ENCODE data around the gene KIF23.
A peak's percentile ranks its signal among the peaks of the same experiment; 100 is the strongest.

Gene KIF23

GRCh38 chr15:69452692-69453521 is 38.8 kb downstream of the KIF23 start, which contains the start of gene RPLP1:
Gene RPLP1, plus strand, starts transcription at chr15:69452818. Its CDS starts 131 bp downstream, at chr15:69452949.
- H3K4me1 Mint-ChIP-seq (ENCODE audit: low read depth in 2 of 2), result peaks cover 32 to 35% of the 10 kb centered on the region in 2 donors
- H3K27me3 Mint-ChIP-seq, result no peaks in the 10 kb centered on the region
- DNase-seq (peak; percentile 93 to 96 (median 95)), ATAC-seq (replicated peaks) (peak; percentile 78)
- H3K4me3 Mint-ChIP-seq, result peak within 1 kb of the TSS; percentile 94 to 96
- peak within 1 kb of the TSS; percentile 96 to 99 for H3K27ac Mint-ChIP-seq
- H3K36me3 Mint-ChIP-seq (ENCODE audit: insufficient read depth), result peaks cover 57% of the 10 kb centered on the region
- no peaks in the 10 kb centered on the region for H3K9me3 Mint-ChIP-seq

GRCh38 chr15:69454953-69455352 is 40.8 kb downstream of the KIF23 start:
- Mint-ChIP-seq H3K4me1 (ENCODE audit: low read depth in 2 of 2) (peaks cover 32 to 35% of the 10 kb centered on the region in 2 donors), H3K27ac (peak overlapping the region; percentile 96 to 99), H3K36me3 (ENCODE audit: insufficient read depth) (peaks cover 60% of the 10 kb centered on the region), H3K27me3 (no peaks in the 10 kb centered on the region), H3K4me3 (peak overlapping the region; percentile 94 to 96), H3K9me3 (no peaks in the 10 kb centered on the region)
- DNase-seq (no peak), ATAC-seq (replicated peaks) (no peak)

- H3K27ac Mint-ChIP-seq, result peak overlapping the region; percentile 13 to 79
- ATAC-seq (replicated peaks), result no peak
These were observed 42.3 kb downstream of the KIF23 start for GRCh38 chr15:69456208-69457166.

GRCh38 chr15:69457304-69458280 is 43.4 kb downstream of the KIF23 start:
- Mint-ChIP-seq H3K4me3 (no peak overlapping the region), H3K9me3 (no peaks in the 10 kb centered on the region), H3K27me3 (no peaks in the 10 kb centered on the region), H3K27ac (peak overlapping the region in 1 of 2 donors; percentile 9), H3K36me3 (ENCODE audit: insufficient read depth) (peaks cover 61% of the 10 kb centered on the region), H3K4me1 (ENCODE audit: low read depth in 2 of 2) (peaks cover 30 to 32% of the 10 kb centered on the region in 2 donors)
- ATAC-seq (replicated peaks), result no peak
- DNase-seq, result no peak

More at GRCh38 chr15:69456208-69457166, 42.3 kb downstream of the KIF23 start:
- Mint-ChIP-seq H3K9me3 (no peaks in the 10 kb centered on the region), H3K27me3 (no peaks in the 10 kb centered on the region), H3K4me1 (ENCODE audit: low read depth in 2 of 2) (peaks cover 32 to 35% of the 10 kb centered on the region in 2 donors), H3K4me3 (no peak overlapping the region), H3K36me3 (ENCODE audit: insufficient read depth) (peaks cover 62% of the 10 kb centered on the region)
- no peak for DNase-seq

- Mint-ChIP-seq H3K27ac (no peak overlapping the region), H3K36me3 (ENCODE audit: insufficient read depth) (peaks cover 53% of the 10 kb centered on the region), H3K27me3 (no peaks in the 10 kb centered on the region), H3K4me3 (no peak overlapping the region), H3K9me3 (no peaks in the 10 kb centered on the region), H3K4me1 (ENCODE audit: low read depth in 2 of 2) (peaks cover 26 to 28% of the 10 kb centered on the region in 2 donors)
- ATAC-seq (replicated peaks), result no peak
- DNase-seq, result no peak
These were observed 44.9 kb downstream of the KIF23 start for GRCh38 chr15:69459066-69459465.

GRCh38 chr15:69460481-69460880 is 46.3 kb downstream of the KIF23 start:
- ATAC-seq (replicated peaks), result no peak

GRCh38 chr15:69462030-69462492 is 47.9 kb downstream of the KIF23 start:
- ATAC-seq (replicated peaks), result no peak
- Mint-ChIP-seq H3K27ac (peak overlapping the region; percentile 87 to 89), H3K9me3 (no peaks in the 10 kb centered on the region), H3K4me3 (peak overlapping the region; percentile 76 to 85), H3K27me3 (no peaks in the 10 kb centered on the region), H3K36me3 (ENCODE audit: insufficient read depth) (peaks cover 25% of the 10 kb centered on the region), H3K4me1 (ENCODE audit: low read depth in 2 of 2) (peaks cover 8 to 13% of the 10 kb centered on the region in 2 donors)
- no peak for DNase-seq

More at GRCh38 chr15:69460481-69460880, 46.3 kb downstream of the KIF23 start:
- Mint-ChIP-seq H3K36me3 (ENCODE audit: insufficient read depth) (peaks cover 40% of the 10 kb centered on the region), H3K27ac (no peak overlapping the region), H3K4me1 (ENCODE audit: low read depth in 2 of 2) (peaks cover 13 to 14% of the 10 kb centered on the region in 2 donors), H3K27me3 (no peaks in the 10 kb centered on the region), H3K4me3 (peak overlapping the region in 1 of 2 donors; percentile 59), H3K9me3 (no peaks in the 10 kb centered on the region)
- no peak for DNase-seq

- Mint-ChIP-seq H3K27me3 (no peaks in the 10 kb centered on the region), H3K4me3 (peak overlapping the region; percentile 76 to 85), H3K9me3 (no peaks in the 10 kb centered on the region), H3K4me1 (ENCODE audit: low read depth in 2 of 2) (peaks cover 8 to 13% of the 10 kb centered on the region in 2 donors), H3K36me3 (ENCODE audit: insufficient read depth) (peaks cover 19% of the 10 kb centered on the region), H3K27ac (peak overlapping the region; percentile 87 to 89)
- DNase-seq, result peak; percentile 90 to 91 (median 91)
- peak; percentile 97 for ATAC-seq (replicated peaks)
These were observed 48.5 kb downstream of the KIF23 start for GRCh38 chr15:69462493-69463181.

GRCh38 chr15:69463182-69463756 is 49.1 kb downstream of the KIF23 start:
- Mint-ChIP-seq H3K4me3 (peak overlapping the region; percentile 76 to 85), H3K27me3 (no peaks in the 10 kb centered on the region), H3K36me3 (ENCODE audit: insufficient read depth) (peaks cover 20% of the 10 kb centered on the region), H3K27ac (peak overlapping the region; percentile 87 to 89), H3K4me1 (ENCODE audit: low read depth in 2 of 2) (peaks cover 13 to 18% of the 10 kb centered on the region in 2 donors), H3K9me3 (no peaks in the 10 kb centered on the region)
- DNase-seq, result no peak
- ATAC-seq (replicated peaks), result no peak

- H3K9me3 Mint-ChIP-seq, result no peaks in the 10 kb centered on the region
- peaks cover 29% of the 10 kb centered on the region in 2 donors for H3K4me1 Mint-ChIP-seq (ENCODE audit: low read depth in 2 of 2)
- H3K27ac Mint-ChIP-seq, result no peak overlapping the region
- peaks cover 31% of the 10 kb centered on the region for H3K36me3 Mint-ChIP-seq (ENCODE audit: insufficient read depth)
- H3K4me3 Mint-ChIP-seq, result no peak overlapping the region
- H3K27me3 Mint-ChIP-seq, result no peaks in the 10 kb centered on the region
- DNase-seq (no peak), ATAC-seq (replicated peaks) (no peak)
These were observed 51.1 kb downstream of the KIF23 start for GRCh38 chr15:69465253-69465652.

GRCh38 chr15:69466733-69467132 is 52.6 kb downstream of the KIF23 start:
- Mint-ChIP-seq H3K4me1 (ENCODE audit: low read depth in 2 of 2) (peaks cover 29% of the 10 kb centered on the region in 2 donors), H3K9me3 (no peaks in the 10 kb centered on the region), H3K36me3 (ENCODE audit: insufficient read depth) (peaks cover 29% of the 10 kb centered on the region), H3K27ac (peak overlapping the region in 1 of 2 donors; percentile 38), H3K27me3 (no peaks in the 10 kb centered on the region), H3K4me3 (no peak overlapping the region)
- ATAC-seq (replicated peaks) (no peak), DNase-seq (no peak)
